Stimulated activated CD8-positive, alpha-beta memory T cell treated with anti-CD3 and anti-CD28 coated beads, Interleukin-7, amount 100 ng/mL, for 48 hours (primary cell): ENCODE data around the gene FRY.

Experiments
- DNase-seq, 2 donors: peaks; one replicate each; pipeline ENCODE4 v3.0.0-alpha.2; 2020; ENCODE audit warnings: low read depth in 1 of 2; ENCODE audit errors: extremely low read depth in 1 of 2

The FRY gene

GRCh38 chr13:32079587-32079986, 48.0 kb downstream of the FRY start:
- no peak for DNase-seq

- DNase-seq: no peak
Measured at GRCh38 chr13:32080328-32080744, 48.8 kb downstream of the FRY start.

- no peak for DNase-seq
Measured at GRCh38 chr13:32081591-32081990, 50.0 kb downstream of the FRY start.

GRCh38 chr13:32086366-32086765, 54.8 kb downstream of the FRY start:
- DNase-seq: no peak

GRCh38 chr13:32086791-32087441, 55.3 kb downstream of the FRY start:
- DNase-seq: no peak

GRCh38 chr13:32087955-32088747, 56.6 kb downstream of the FRY start:
- no peak for DNase-seq

- DNase-seq: no peak
Measured at GRCh38 chr13:32092496-32092895, 60.9 kb downstream of the FRY start.

GRCh38 chr13:32093006-32093405, 61.4 kb downstream of the FRY start:
- DNase-seq: no peak

- no peak for DNase-seq
Measured at GRCh38 chr13:32098272-32098671, 66.7 kb downstream of the FRY start.

- no peak for DNase-seq
Measured at GRCh38 chr13:32105653-32106313, 74.2 kb downstream of the FRY start.

GRCh38 chr13:32107474-32107873, 75.9 kb downstream of the FRY start:
- DNase-seq: no peak

- no peak for DNase-seq
Measured at GRCh38 chr13:32107973-32108372, 76.4 kb downstream of the FRY start.

- no peak for DNase-seq
Measured at GRCh38 chr13:32113532-32113931, 82.0 kb downstream of the FRY start.

- DNase-seq: no peak
Measured at GRCh38 chr13:32114284-32114950, 82.8 kb downstream of the FRY start.

- no peak for DNase-seq
Measured at GRCh38 chr13:32115066-32115465, 83.5 kb downstream of the FRY start.

- no peak for DNase-seq
Measured at GRCh38 chr13:32116210-32116609, 84.6 kb downstream of the FRY start.

GRCh38 chr13:32117001-32117400, 85.4 kb downstream of the FRY start:
- DNase-seq: no peak

- DNase-seq: no peak
Measured at GRCh38 chr13:32117701-32118100, 86.1 kb downstream of the FRY start.

GRCh38 chr13:32121316-32121715, 89.7 kb downstream of the FRY start:
- no peak for DNase-seq

- no peak for DNase-seq
Measured at GRCh38 chr13:32124743-32125142, 93.2 kb downstream of the FRY start.

GRCh38 chr13:32125221-32125689, 93.7 kb downstream of the FRY start:
- DNase-seq: no peak
